K562 (cell line): ENCODE data around the gene NRP2. TPM values are rescaled to one million over a fixed set of nuclear protein-coding genes. Genes with fewer than 3 reads are reported as not detected.

Experiments used
- ATAC-seq: fragments of 200-7000 bp; cut with Tn5 transposase; 3 replicates; pipeline ENCODE4 v1.9.1; 2020; ENCODE audit warnings: moderate library complexity
- BruUV-seq: library from RNA; stranded (reverse); fragments of 400-500 nt; replicated peaks from 2 replicates; lab custom pipeline; 2021; lab: Mats Ljungman, UMichigan
- CTCF ChIA-PET: fragments of 300-600 bp; formaldehyde crosslinking; extraction: SDS; loops from one replicate; lab custom pipeline; 2021; ENCODE audit warnings: low intra/inter-chr PET ratio; lab: Yijun Ruan, JAX
- POLR2A ChIA-PET: fragments of 300-600, 350-650 bp; sonication (Branson Sonifier 250); formaldehyde crosslinking; extraction: SDS; loops from one replicate; lab custom pipeline; 2021; ENCODE audit warnings: antibody characterized with exemption, inconsistent platforms; lab: Yijun Ruan, JAX
- DNase-seq, 4 experiments: peaks; one replicate each; pipeline versions ENCODE4 v3.0.0 to v3.0.0-alpha.2; 2011 to 2018; ENCODE audit warnings: low spot score in 3 of 4, mixed read lengths in 3 of 4; ENCODE audit errors: extremely low read depth in 1 of 4
- FAIRE-seq: peaks from 2 replicates; lab custom pipeline; 2011; peaks lifted over from hg19 to GRCh38; lab: Jason Lieb, UNC
- H2AFZ ChIP-seq: 2 replicates; pipeline ENCODE4 v1.6.0; 2011; ENCODE audit warnings: low read depth, low read length, control low read depth, inconsistent platforms
- H3K27ac ChIP-seq: fragments of 200-600 bp; 3 replicates; pipeline ENCODE4 v1.8.0; 2011; ENCODE audit warnings: low read depth, mild to moderate bottlenecking, control low read depth, inconsistent platforms, low read length, moderate library complexity, mixed read lengths; ENCODE audit errors: extremely low read depth
- H3K27me3 ChIP-seq, 2 experiments: fragments of 300-600 bp in 1 of 2; 2 replicates in 1 of 2; 3 replicates in 1 of 2; pipeline versions ENCODE4 v1.6.0 to v1.8.0; 2011; ENCODE audit warnings: inconsistent platforms in 2 of 2, low read length in 2 of 2, mild to moderate bottlenecking in 1 of 2, mixed read lengths in 1 of 2, moderate library complexity in 1 of 2; ENCODE audit not compliant: control insufficient read depth in 2 of 2, insufficient read depth in 2 of 2
- H3K36me3 ChIP-seq: fragments of 300-600 bp; 3 replicates; pipeline ENCODE4 v1.8.0; 2011; ENCODE audit warnings: mild to moderate bottlenecking, low read length, inconsistent platforms; ENCODE audit not compliant: control insufficient read depth, insufficient read depth
- H3K4me1 ChIP-seq, 2 experiments: fragments of 200-600 bp in 1 of 2; replicated peaks in 1 of 2; 2 replicates in 1 of 2; 3 replicates in 1 of 2; pipeline versions ENCODE4 v1.5.1 to v1.8.0; 2011; ENCODE audit warnings: inconsistent platforms in 2 of 2, low read length in 2 of 2, mild to moderate bottlenecking in 1 of 2, mixed read lengths in 1 of 2, moderate library complexity in 1 of 2; ENCODE audit not compliant: control insufficient read depth in 2 of 2, insufficient read depth in 2 of 2
- H3K4me2 ChIP-seq: 2 replicates; pipeline ENCODE4 v1.6.1; 2011; ENCODE audit warnings: low read length, control low read depth, inconsistent platforms, mixed read lengths; ENCODE audit not compliant: insufficient read depth
- H3K4me3 ChIP-seq: fragments of 200-600 bp; sonication (generic), shearing (Covaris generic); 2 replicates; pipeline ENCODE4 v1.5.1; 2016; ENCODE audit warnings: control low read depth, inconsistent platforms
- H3K79me2 ChIP-seq: fragments of 200-600 bp; 3 replicates; pipeline ENCODE4 v1.8.0; 2011; ENCODE audit warnings: low read length, inconsistent platforms; ENCODE audit not compliant: control insufficient read depth, insufficient read depth
- H3K9ac ChIP-seq, 2 experiments: 2 replicates each; pipeline versions ENCODE4 v1.6.0 to v1.6.1; 2011; ENCODE audit warnings: low read depth in 2 of 2, low read length in 2 of 2, control low read depth in 1 of 2, inconsistent platforms in 1 of 2, mild to moderate bottlenecking in 1 of 2, mixed read lengths in 1 of 2; ENCODE audit not compliant: insufficient read depth in 1 of 2
- H3K9me1 ChIP-seq: one replicate; pipeline ENCODE4 v1.6.0; 2011; ENCODE audit warnings: inconsistent platforms, mild to moderate bottlenecking, low read length, moderate library complexity; ENCODE audit not compliant: control insufficient read depth, insufficient read depth
- H3K9me3 ChIP-seq: replicated peaks from 2 replicates; pipeline ENCODE4 v1.5.1; 2011; ENCODE audit warnings: low read depth, low read length, inconsistent platforms; ENCODE audit not compliant: control insufficient read depth, insufficient read depth
- H4K20me1 ChIP-seq: replicated peaks from 2 replicates; pipeline ENCODE4 v1.6.1; 2011; ENCODE audit warnings: low read length, inconsistent platforms, mixed read lengths; ENCODE audit not compliant: control insufficient read depth, insufficient read depth
- CBX2 ChIP-seq: fragments of 200-600 bp; sonication (generic); IDR thresholded peaks from one replicate; pipeline ENCODE4 v1.6.1; 2012; ENCODE audit warnings: mild to moderate bottlenecking, low read length, inconsistent platforms; ENCODE audit not compliant: insufficient read depth, poor library complexity, severe bottlenecking
- CREB1 ChIP-seq, 2 experiments: sonication (generic) in 1 of 2; formaldehyde crosslinking in 1 of 2; IDR thresholded peaks; 2 replicates each; pipeline versions ENCODE4 v1.6.1 to v1.8.0; 2012 to 2022; ENCODE audit warnings: inconsistent platforms in 1 of 2, mild to moderate bottlenecking in 1 of 2, missing genetic modification reagents in 1 of 2, moderate library complexity in 1 of 2
- RB1 ChIP-seq: fragments of 450-650 bp; IDR thresholded peaks from 2 replicates; pipeline ENCODE4 v1.6.1; 2017; ENCODE audit warnings: low read depth, mild to moderate bottlenecking
- ZBTB1 ChIP-seq: sonication (generic); formaldehyde crosslinking; IDR thresholded peaks from 2 replicates; pipeline ENCODE4 v1.8.1; 2023; ENCODE audit warnings: missing genetic modification reagents, low read depth, mild to moderate bottlenecking, borderline replicate concordance
- ZNF707 ChIP-seq: fragments of 250-450 bp; sonication (Bioruptor Pico); conservative IDR thresholded peaks from 2 replicates; pipeline ENCODE4 v1.8.0; 2022; ENCODE audit warnings: inconsistent platforms, mild to moderate bottlenecking, moderate library complexity
- WGBS: fragments of 100-300 bp; shearing (Covaris generic); methylation state at CpG from one replicate; pipeline ENCODE4 v1.1.6; 2016; ENCODE audit warnings: low coverage, mixed read lengths; ENCODE audit not compliant: insufficient coverage; ENCODE audit errors: missing lambda C conversion rate; 5-methylcytosine and 5-hydroxymethylcytosine counted together
- in situ Hi-C: fragments of 300-500 bp; cut with MboI; formaldehyde crosslinking; loops from 4 replicates; pipeline ENCODE4 v1.15.0; 2018; ENCODE audit warnings: inconsistent platforms, mixed read lengths
- intact Hi-C: fragments of 100-400 bp; cut with micrococcal nuclease; formaldehyde crosslinking; loops from 2 replicates; pipeline ENCODE4 v1.14.2; 2022
- polyA plus RNA-seq, 8 experiments: library from polyadenylated mRNA; depleted of rRNA in 4 of 8; stranded (reverse) in 5 of 8; unstranded in 3 of 8; fragments of >200 nt; fragmentation: Nextera tagmentation in 2 of 8; fragmentation: Illumina TruSeq in 1 of 8; extraction: Ambion mirVana in 2 of 8; extraction: Trizol in 1 of 8; gene quantifications; 2 replicates each; pipeline versions ENCODE4 v1.2.1 to v1.2.3, GENCODE V29; 2011 to 2014; ENCODE audit warnings: inconsistent platforms in 1 of 8, missing spikeins in 1 of 8
- total RNA-seq, 7 experiments: library from RNA; depleted of rRNA in 6 of 7; stranded (reverse); fragments of >200 nt in 6 of 7; fragmentation: Illumina TruSeq in 2 of 7; extraction: Trizol in 2 of 7; gene quantifications; 2 replicates each; pipeline versions ENCODE4 v1.2.1 to v1.2.3, GENCODE V29; 2011 to 2021; ENCODE audit warnings: low replicate concordance in 1 of 7
- TF ChIP-seq, protein P1 (sequence below): fragments of 450-650 bp; IDR thresholded peaks from 2 replicates; pipeline ENCODE4 v1.6.1; 2016; ENCODE audit warnings: low read depth, mild to moderate bottlenecking, moderate library complexity
- TF ChIP-seq, protein P2 (sequence below): fragments of 200-400 bp; formaldehyde crosslinking; IDR thresholded peaks from 2 replicates; pipeline ENCODE4 v1.6.1; 2017; ENCODE audit warnings: mild to moderate bottlenecking, low read depth, low read length, moderate library complexity
- TF ChIP-seq, protein P3 (sequence below): sonication (generic); formaldehyde crosslinking; IDR thresholded peaks from 2 replicates; pipeline ENCODE4 v1.8.0; 2022; ENCODE audit warnings: mild to moderate bottlenecking, low read depth, missing genetic modification reagents
- TF ChIP-seq, protein P4 (sequence below): fragments of 450-650 bp; formaldehyde crosslinking; conservative IDR thresholded peaks from 2 replicates; pipeline ENCODE4 v1.4.0; 2022; ENCODE audit warnings: mild to moderate bottlenecking, missing genetic modification characterization
- TF ChIP-seq, protein P5 (sequence below): IDR thresholded peaks from 2 replicates; pipeline ENCODE4 v1.6.1; 2011; ENCODE audit not compliant: insufficient read length; ENCODE audit errors: extremely low read depth
- TF ChIP-seq, protein P6 (sequence below), 2 experiments: fragments of 450-650 bp; conservative IDR thresholded peaks; 2 replicates each; pipeline ENCODE4 v1.6.1; 2017; ENCODE audit warnings: mild to moderate bottlenecking in 2 of 2, moderate library complexity in 2 of 2

Gene NRP2
- total and polyA plus RNA-seq, 9 of the 15 experiments (the other 6 are each of a cell fraction or from before 2014, with no cell fraction given), result 0.05 to 0.31 (median 0.15) TPM; not detected in 5

DNA sequence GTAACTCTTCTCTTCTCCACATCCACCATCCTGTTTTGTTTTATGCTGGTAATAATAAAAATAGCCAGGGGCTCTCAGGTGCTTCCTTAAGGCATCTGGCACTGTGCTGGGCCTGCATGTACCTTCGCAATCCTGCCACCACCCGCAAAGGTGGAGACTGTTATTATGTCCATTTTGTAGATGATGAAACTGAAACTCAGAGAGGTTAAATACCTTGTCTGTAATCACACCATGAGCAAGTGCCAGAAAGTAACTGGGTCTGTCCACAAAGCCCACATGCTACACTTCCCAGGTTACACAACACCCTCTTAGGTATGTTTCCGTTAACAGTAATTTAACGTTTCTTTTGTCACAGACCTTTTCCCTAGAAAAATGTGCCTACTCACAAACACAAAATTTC is 27.0 kb downstream of the NRP2 start (continued):
- TF ChIP-seq CREB1 (IDR thresholded peaks at IDR 0.05), result no peak
- no peak for TF ChIP-seq CREB1 (CRISPR knock-in tag; IDR thresholded peaks at IDR 0.05)

DNA sequence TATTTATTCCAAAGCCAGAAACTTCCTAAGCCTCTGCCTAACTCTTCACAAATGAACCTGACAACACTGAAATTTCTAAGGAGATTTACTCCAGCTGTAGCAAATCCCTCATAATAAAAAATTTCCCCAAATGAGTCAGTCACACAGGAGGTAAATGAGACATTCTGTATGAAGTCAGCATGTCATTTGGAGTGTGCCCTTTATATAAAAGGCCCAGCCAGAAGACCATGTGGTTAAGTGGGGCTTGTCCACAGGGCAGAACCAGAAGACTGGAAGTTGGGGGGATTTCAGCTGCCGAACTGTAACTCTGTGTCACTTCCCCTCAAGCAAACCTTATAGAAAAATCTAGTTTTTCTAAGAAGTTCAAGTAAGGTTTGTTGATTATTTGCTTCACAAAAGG is 30.2 kb downstream of the NRP2 start:
- H3K27ac ChIP-seq, result no peak overlapping the region
- POLR2A ChIA-PET, result interaction anchor here (0.6 kb wide), 1 partner anchor 12 kb away, joined by 3 read pairs; no protein-coding TSS in a partner anchor
- intact Hi-C loops, result no loop called here
- no peak overlapping the region for H3K4me2 ChIP-seq
- H3K36me3 ChIP-seq, result no peaks in the 10 kb centered on the region
- no TSS peak for BruUV-seq
- no peak overlapping the region for H3K4me3 ChIP-seq
- no peak for FAIRE-seq
- no peaks in the 10 kb centered on the region; a peak in 1 of 5 replicates for H3K4me1 ChIP-seq
- no peak overlapping the region for H2AFZ ChIP-seq
- H3K9me3 ChIP-seq, result no peaks in the 10 kb centered on the region
- WGBS, result no CpG with 5 or more reads among the region's 1 CpG
- no peaks in the 10 kb centered on the region for H4K20me1 ChIP-seq
- H3K9ac ChIP-seq, result no peak overlapping the region
- CTCF ChIA-PET, result no interaction called here
- no peaks in the 10 kb centered on the region for H3K9me1 ChIP-seq
- in situ Hi-C loops, result no loop called here
- H3K27me3 ChIP-seq, result peaks cover 0 to 22% of the 10 kb centered on the region in 2 experiments; a peak in 2 of 5 replicates
- ATAC-seq, result no peak
- no peak for DNase-seq
- H3K79me2 ChIP-seq, result no peaks in the 10 kb centered on the region
- TF ChIP-seq, protein P1, sequence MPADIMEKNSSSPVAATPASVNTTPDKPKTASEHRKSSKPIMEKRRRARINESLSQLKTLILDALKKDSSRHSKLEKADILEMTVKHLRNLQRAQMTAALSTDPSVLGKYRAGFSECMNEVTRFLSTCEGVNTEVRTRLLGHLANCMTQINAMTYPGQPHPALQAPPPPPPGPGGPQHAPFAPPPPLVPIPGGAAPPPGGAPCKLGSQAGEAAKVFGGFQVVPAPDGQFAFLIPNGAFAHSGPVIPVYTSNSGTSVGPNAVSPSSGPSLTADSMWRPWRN, result no peak
- TF ChIP-seq, protein P2, sequence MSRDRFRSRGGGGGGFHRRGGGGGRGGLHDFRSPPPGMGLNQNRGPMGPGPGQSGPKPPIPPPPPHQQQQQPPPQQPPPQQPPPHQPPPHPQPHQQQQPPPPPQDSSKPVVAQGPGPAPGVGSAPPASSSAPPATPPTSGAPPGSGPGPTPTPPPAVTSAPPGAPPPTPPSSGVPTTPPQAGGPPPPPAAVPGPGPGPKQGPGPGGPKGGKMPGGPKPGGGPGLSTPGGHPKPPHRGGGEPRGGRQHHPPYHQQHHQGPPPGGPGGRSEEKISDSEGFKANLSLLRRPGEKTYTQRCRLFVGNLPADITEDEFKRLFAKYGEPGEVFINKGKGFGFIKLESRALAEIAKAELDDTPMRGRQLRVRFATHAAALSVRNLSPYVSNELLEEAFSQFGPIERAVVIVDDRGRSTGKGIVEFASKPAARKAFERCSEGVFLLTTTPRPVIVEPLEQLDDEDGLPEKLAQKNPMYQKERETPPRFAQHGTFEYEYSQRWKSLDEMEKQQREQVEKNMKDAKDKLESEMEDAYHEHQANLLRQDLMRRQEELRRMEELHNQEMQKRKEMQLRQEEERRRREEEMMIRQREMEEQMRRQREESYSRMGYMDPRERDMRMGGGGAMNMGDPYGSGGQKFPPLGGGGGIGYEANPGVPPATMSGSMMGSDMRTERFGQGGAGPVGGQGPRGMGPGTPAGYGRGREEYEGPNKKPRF, result no peak
- no peak for TF ChIP-seq CBX2
- no peak for TF ChIP-seq ZNF707 (CRISPR knock-in tag)
- no peak for TF ChIP-seq ZBTB1 (CRISPR knock-in tag)
- TF ChIP-seq, protein P3, sequence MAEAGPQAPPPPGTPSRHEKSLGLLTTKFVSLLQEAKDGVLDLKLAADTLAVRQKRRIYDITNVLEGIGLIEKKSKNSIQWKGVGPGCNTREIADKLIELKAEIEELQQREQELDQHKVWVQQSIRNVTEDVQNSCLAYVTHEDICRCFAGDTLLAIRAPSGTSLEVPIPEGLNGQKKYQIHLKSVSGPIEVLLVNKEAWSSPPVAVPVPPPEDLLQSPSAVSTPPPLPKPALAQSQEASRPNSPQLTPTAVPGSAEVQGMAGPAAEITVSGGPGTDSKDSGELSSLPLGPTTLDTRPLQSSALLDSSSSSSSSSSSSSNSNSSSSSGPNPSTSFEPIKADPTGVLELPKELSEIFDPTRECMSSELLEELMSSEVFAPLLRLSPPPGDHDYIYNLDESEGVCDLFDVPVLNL, result no peak
- TF ChIP-seq, protein P4, sequence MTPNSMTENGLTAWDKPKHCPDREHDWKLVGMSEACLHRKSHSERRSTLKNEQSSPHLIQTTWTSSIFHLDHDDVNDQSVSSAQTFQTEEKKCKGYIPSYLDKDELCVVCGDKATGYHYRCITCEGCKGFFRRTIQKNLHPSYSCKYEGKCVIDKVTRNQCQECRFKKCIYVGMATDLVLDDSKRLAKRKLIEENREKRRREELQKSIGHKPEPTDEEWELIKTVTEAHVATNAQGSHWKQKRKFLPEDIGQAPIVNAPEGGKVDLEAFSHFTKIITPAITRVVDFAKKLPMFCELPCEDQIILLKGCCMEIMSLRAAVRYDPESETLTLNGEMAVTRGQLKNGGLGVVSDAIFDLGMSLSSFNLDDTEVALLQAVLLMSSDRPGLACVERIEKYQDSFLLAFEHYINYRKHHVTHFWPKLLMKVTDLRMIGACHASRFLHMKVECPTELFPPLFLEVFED (CRISPR knock-in tag), result no peak
- no peak for TF ChIP-seq RB1
- TF ChIP-seq, protein P5, sequence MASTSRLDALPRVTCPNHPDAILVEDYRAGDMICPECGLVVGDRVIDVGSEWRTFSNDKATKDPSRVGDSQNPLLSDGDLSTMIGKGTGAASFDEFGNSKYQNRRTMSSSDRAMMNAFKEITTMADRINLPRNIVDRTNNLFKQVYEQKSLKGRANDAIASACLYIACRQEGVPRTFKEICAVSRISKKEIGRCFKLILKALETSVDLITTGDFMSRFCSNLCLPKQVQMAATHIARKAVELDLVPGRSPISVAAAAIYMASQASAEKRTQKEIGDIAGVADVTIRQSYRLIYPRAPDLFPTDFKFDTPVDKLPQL, result no peak
- TF ChIP-seq, protein P6, sequence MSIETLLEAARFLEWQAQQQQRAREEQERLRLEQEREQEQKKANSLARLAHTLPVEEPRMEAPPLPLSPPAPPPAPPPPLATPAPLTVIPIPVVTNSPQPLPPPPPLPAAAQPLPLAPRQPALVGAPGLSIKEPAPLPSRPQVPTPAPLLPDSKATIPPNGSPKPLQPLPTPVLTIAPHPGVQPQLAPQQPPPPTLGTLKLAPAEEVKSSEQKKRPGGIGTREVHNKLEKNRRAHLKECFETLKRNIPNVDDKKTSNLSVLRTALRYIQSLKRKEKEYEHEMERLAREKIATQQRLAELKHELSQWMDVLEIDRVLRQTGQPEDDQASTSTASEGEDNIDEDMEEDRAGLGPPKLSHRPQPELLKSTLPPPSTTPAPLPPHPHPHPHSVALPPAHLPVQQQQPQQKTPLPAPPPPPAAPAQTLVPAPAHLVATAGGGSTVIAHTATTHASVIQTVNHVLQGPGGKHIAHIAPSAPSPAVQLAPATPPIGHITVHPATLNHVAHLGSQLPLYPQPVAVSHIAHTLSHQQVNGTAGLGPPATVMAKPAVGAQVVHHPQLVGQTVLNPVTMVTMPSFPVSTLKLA (conservative IDR thresholded peaks at IDR 0.05), result no peak
